ENCODE results near the gene MSRB2.
"Not testable (repeated sequence)": the region's sequence is repeated elsewhere in the genome, so short reads cannot be mapped to it uniquely, and the experiment has no call there.

Gene MSRB2

DNA sequence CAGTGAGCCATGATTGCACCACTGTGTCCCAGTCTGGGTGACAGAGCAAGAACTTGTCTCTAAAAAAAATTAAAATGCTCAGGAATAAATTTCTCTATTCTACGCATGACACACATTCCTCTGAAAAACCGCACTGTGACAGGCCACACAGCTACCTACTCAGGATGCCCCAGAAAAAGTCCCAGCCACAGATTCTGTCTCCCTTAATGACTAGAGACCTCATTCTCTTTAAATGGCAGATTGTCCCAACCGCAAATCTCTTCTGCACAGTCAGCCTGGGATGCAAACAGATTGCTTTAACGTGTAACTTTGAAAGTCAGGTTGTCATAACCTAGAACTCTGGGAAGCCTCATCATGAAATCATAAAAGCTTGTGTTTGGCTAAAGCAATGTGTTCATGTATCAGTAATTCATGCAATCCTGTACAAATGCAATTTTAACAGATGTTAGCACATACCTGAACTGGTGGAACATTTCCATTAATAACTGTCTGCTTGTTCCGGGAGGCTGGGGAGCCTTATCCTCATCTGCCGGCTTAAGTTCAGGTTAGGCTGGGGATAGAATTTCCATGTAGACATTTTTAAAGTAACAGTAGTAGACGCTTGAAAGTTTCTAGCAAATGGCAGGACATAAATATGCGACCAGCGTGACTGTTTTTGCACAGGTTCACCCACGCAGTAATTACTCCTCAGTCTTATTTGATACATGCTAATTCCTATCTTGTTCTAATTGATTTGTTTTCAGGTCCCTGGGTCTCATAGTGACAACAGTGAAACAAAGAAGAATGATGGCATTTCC, 26.2 kb upstream of the MSRB2 start:
- in situ Hi-C loops (cut with MboI; ENCODE audit: low pct_unique_long_range_greater_than_20kb, low sequenced_read_pairs), result no loop called here

DNA sequence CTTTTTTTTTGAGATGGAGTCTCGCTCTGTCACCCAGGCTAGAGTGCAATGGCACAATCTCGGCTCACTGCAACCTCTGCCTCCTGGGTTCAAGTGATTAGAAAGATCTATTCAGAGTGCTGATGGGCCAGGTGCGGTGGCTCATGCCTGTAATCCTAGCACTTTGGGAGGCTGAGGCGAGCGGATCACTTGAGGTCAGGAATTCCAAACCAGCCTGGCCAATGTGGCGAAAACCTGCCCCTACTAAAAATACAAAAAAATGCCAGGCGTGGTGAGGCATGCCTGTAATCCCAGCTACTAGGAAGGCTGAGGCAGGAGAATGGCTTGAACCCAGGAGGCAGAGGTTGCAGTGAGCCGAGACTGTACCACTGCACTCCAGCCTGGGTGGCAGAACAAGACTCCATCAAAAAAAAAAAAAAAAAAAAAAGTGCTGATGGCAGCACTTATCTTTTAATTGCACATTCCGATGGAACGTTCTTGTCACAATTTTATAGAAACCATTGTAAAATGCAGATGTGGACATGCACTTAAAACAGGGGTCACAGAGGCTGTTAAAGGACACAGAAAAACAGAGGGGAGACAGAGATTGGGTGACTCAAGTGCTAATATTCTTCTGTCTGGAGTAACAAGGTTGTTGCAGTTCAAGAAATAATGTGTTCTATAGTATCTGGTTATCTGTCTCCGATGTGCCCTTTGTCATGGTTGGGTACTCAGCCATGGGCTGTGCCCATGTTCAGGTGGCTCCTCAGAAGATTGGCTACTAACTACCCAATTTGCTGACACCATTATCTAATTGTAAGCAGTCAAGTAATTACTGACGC, 25.1 kb upstream of the MSRB2 start:
- in situ Hi-C loops (cut with MboI; ENCODE audit: low pct_unique_long_range_greater_than_20kb, low sequenced_read_pairs); DNase-seq: not testable (repeated sequence)

More for the DNA sequence above, 26.2 kb upstream of the MSRB2 start:
- no peak for DNase-seq

DNA sequence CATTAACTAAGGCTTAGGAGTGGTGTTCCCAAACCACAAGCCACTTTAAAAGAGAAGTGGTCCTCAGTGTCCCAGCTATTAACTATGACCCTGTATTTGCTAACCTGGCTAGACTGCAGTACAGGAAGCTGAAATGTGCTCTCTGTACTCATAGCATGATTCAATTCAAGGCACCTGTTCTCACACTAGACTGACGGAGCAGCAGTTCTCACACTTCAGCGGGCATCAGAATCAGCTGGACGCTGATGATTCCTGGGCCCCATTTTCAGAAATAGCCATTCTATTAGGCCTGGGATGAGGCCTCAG, 24.5 kb upstream of the MSRB2 start:
- no peak for DNase-seq
- in situ Hi-C loops (cut with MboI; ENCODE audit: low pct_unique_long_range_greater_than_20kb, low sequenced_read_pairs), result no loop called here

DNA sequence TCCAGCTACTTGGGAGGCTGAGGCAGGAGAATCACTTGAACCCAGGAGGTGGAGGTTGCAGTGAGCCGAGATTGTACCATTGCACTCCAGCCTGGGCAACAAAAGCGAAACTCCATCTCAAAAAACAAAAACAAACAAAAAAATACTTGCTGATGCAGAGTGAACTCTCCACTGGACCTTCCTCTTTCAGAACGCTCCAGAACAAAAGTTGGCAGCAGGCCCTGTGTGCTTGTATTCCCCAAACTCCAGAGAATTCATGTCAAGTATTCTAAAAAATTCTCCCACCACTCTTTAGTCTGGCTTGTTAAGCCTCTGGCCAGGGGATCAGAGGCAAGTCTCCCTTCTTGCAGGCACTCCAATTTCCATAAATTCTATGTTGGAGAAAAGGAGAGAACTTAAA, 22.8 kb upstream of the MSRB2 start:
- in situ Hi-C loops (cut with MboI; ENCODE audit: low pct_unique_long_range_greater_than_20kb, low sequenced_read_pairs); DNase-seq: not testable (repeated sequence)

DNA sequence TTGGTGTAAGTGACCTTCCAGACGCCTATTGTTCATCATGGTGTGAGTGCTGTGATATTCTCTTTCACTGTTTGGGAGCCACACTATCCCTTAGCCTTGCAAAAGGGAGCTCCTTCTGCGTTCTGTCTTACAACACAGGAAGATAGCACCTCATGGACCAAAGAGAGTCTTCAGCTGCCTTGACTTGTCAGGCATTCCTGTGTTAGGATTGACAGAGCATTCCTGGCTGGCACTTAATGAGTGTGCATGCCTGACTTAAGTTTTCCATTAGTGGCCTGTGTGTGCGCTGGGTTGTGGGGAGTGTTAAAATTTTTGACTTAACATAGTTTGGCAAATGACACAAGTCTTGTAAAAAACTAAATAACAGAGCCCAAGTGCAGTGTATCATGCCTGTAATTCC, 21.9 kb upstream of the MSRB2 start:
- DNase-seq, result no peak
- in situ Hi-C loops (cut with MboI; ENCODE audit: low pct_unique_long_range_greater_than_20kb, low sequenced_read_pairs), result no loop called here

DNA sequence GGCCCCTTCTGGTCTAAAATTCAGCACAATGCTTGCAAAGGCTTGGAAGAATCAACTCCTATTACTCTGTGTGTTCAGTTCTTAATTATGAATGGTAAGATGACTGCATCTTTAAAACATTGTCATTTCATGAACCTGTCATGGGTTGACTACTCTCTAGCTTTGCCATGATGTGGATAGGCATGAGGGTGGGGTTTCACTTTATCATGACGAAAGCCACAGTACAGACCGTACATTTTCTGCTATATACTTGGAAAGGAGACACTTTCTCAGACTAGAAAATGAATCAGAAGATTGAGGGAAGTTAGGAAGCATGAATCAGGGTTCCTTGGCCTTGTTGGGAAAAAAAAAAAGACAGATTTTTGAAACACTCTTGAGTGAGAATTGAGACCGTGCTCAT, 19.7 kb upstream of the MSRB2 start:
- in situ Hi-C loops (cut with MboI; ENCODE audit: low pct_unique_long_range_greater_than_20kb, low sequenced_read_pairs), result no loop called here
- DNase-seq, result no peak

DNA sequence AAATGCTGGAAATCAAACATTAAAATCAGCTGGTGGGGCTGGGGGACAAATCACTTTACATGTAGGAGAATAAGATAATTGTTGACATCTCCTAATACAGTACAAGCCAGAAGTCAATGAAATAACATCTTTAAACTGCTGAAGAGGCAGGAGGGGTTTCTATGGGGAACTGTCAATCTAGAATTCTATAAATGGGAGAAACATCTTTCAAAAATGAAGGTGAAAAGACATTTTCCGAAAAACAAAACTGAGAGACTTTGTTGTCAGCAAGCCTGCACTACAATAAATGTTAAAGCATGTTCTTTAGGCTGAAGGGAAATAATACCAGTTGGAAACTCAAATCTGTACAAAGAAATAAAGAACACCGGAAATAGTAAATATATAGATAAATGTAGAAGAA, 17.3 kb upstream of the MSRB2 start:
- no peak for DNase-seq
- in situ Hi-C loops (cut with MboI; ENCODE audit: low pct_unique_long_range_greater_than_20kb, low sequenced_read_pairs), result no loop called here

DNA sequence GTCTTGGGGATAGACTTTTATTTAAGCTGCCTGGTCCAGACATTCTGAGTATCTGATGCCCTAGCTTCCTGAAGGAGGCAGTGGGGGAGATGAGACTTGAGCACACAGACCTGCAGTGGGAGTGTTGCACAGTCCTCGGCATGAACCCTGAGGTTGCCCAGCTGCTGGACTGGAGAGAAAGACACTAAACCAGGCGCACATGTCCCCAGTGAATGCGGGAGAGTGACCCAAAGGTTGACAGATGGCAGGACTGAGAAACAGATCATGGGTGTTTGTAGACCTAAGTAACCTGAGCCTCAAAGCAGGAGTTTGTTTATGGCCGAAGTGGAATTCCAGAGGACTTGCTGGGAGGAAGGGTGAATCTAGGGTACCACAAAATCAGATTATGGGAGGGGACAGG, 15.7 kb upstream of the MSRB2 start:
- in situ Hi-C loops (cut with MboI; ENCODE audit: low pct_unique_long_range_greater_than_20kb, low sequenced_read_pairs), result no loop called here
- no peak for DNase-seq

DNA sequence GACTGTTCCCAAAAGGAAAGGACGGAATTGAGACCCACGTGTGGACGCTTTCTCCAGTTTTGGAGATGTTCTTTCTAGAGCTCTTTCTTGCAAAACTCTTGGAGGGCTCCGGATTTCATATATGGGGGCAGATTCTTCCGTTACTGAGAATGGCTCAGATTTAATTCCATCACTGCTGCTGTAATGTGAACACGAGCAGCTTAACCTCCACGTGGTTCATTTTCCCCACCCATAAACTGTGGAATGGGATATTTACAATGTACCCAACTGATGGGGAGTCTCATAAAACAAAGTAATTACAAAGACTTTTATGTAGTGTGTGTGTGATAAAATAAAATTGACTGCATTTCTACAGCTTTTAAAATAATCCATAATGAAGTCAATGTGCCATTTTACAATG, 15.1 kb upstream of the MSRB2 start:
- in situ Hi-C loops (cut with MboI; ENCODE audit: low pct_unique_long_range_greater_than_20kb, low sequenced_read_pairs), result no loop called here
- no peak for DNase-seq

DNA sequence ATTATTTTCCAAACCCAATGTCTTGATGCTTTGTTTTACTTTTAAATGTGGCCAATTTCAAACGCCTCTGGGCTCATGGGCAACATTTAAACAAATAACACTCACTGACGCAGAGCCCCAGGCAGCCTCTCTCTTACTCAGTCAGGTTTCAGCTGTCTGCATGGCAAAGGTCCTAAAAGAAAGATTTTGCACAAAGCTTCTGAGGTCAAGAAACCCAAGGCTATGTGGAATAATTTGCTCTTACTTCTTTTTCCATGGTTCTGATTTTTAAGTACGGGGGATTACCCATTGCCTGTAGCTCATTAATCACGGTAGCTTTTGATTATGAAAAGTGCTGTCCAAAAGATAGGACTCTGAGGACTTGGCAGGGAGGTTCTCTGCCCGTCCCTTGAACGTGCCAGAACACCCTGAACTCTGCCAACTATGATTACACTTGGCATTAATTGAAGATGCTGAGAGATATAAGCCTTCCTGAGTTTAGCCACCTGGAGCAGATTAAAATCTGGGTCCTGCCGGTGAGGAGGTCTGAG, 14.1 kb upstream of the MSRB2 start:
- in situ Hi-C loops (cut with MboI; ENCODE audit: low pct_unique_long_range_greater_than_20kb, low sequenced_read_pairs), result no loop called here
- no peak for DNase-seq

DNA sequence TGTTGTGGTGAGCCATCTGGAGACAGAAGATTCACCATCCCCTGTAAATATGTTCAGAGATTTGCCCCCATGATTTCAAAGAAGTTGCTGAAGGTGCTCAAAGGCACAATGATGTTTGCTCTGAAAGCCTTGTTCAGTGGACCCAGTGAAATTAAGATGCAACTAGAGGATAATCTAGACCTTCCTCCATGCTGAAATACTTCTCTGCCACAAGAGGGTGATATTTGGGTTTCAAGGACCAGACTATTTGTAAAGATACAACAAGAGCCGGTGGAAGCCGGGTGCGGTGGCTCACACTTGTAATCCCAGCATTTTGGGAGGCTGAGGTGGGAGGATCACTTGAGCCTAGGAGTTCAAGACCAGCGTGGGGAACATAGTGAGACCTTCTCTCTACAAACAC, 13.5 kb upstream of the MSRB2 start:
- DNase-seq, result no peak
- in situ Hi-C loops (cut with MboI; ENCODE audit: low pct_unique_long_range_greater_than_20kb, low sequenced_read_pairs), result no loop called here

DNA sequence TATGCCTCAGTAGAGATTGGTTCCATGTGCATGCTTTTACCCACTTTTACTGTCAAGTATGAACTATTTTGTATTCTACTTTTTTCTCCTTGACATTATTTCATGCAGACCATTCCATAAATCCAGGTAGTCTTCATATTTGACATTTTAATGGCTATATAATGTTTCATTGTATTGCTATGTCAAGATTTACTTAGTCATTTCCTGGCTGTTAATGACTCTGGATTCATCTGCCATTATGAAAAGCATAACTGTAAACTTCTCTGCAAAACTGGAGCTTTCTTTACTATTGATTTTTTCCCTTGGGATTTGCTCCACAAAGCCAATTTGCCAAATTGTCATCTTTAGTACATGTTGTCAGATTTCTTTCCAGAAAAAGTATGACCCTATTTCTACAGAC, 6.8 kb upstream of the MSRB2 start:
- DNase-seq, result no peak
- in situ Hi-C loops (cut with MboI; ENCODE audit: low pct_unique_long_range_greater_than_20kb, low sequenced_read_pairs), result no loop called here

DNA sequence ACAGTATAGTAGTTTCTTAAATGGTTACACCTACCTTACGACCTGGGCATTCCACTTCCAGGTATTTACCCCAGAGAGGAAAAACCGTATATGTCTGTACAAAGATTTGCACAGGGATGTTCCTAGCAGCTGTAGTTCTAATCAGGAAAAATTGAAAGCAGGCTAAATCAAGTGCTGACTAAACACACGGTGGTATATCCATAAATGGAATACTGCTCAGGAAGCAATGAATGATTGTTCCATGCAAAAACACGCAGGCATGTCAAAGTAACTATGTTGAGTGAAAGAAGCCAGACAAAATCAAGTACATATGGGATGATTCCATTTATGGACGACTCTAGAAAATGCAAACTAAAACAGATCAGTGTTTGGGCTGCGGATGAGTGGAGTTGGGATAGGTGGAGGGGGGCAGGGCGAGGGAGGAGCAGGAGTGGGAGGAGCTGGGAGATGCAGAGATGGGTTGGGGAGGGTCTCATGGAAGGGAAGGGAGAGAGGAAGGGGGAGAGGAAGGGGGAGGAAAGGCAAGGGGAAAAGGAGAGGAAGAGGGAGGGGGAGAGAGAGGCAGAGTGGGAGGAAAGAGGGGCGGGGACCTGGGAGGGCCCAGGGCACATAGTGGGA, 484 bp upstream of the MSRB2 start:
- in situ Hi-C loops (cut with MboI; ENCODE audit: low pct_unique_long_range_greater_than_20kb, low sequenced_read_pairs), result no loop called here
- DNase-seq, result no peak

DNA sequence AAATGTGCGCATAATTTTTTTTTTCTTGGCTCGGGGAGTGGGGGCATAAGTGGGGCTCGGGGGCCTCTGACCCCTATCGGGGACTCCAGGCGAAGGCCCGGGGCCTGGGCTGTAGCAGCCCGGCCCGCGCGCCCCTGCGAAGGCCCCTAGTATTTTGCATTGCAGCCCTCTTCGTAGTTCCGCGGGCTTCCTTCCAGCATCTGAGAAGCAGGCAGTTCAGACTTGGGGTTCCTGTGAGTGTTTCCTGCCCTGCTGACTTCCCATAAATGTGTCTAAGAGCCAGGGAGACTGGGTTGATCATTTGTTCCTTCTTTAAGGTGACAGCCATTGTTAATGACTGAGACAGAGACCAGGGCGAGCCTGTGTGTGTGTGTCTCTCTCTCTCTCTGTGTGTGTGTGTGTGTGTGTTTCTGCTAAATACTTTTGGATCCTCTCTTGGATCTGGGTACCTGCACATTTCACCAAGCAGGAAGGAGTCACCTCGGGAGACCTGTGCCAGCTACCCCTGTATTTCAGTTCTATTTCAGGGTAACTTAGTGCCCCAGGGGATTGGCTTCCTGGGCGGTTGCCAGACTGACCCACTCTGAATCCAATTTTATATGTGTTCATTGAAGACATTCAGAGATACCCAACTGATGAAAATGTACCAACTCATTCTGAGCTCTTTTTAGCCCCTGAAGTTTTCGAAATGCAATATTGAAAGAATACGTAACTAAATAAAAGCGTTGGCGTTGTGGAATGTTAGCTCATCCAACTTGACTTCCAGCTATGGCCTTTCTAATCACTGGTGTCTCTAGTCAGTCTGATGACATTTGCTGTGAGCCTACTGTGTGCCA, 805 bp downstream of the MSRB2 start:
- peak; percentile 71 for DNase-seq

DNA sequence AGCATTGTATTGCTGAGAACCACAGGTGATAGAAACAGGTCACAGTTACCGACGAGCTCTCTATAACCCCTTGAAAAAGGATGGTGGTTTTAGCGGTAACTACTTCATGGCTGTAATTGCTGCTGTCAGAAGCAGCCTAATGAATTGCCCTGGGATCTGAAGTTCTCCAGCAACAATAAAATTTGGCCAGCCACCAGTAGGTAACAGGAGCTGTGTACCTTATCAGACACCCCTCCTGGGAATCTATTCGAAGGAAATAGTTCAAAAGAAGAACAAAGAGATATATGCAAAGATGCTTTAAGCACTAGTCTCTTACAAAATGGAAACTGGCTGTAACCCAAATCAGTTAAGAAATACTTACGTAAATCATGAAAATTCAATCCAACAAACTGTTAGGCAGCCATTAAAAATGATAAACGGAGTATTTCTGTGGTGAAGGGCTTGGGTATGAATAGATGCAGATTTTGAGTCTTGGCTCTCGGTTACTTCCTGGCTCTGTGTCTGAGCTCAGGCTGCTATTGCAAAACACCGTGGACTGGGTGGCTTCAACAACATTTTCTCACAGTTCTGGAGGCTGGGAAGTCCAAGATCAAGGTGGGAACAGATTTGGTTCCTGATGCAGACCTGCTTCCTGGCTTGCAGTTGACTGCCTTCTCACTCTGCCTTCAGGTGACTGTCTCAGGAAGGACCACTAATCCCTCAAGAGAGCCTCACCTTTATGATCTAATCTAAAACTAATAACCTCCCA, 1.6 kb downstream of the MSRB2 start:
- DNase-seq, result no peak
- in situ Hi-C loops (cut with MboI; ENCODE audit: low pct_unique_long_range_greater_than_20kb, low sequenced_read_pairs), result no loop called here

More for the DNA sequence above, 805 bp downstream of the MSRB2 start:
- in situ Hi-C loops (cut with MboI; ENCODE audit: low pct_unique_long_range_greater_than_20kb, low sequenced_read_pairs), result no loop called here

DNA sequence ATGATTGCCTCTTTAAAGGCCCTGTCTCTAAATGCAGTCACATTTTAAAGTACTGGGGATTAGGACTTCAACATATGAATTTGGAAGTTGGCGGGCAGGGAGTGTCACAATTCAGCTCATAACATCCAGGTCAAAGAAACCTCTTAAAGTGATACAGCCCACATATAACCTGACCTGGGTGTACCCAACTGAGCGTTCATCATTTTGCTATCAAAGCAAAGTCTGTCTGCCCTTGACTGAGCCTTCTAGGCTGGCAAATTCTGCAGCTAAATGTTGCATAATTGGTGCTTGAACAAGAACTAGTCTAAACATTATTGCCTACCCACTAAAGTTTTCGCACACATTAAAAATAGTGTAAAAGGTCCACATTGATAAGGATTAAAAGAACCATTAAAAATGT, 3.7 kb downstream of the MSRB2 start:
- no peak for DNase-seq
- in situ Hi-C loops (cut with MboI; ENCODE audit: low pct_unique_long_range_greater_than_20kb, low sequenced_read_pairs), result no loop called here

DNA sequence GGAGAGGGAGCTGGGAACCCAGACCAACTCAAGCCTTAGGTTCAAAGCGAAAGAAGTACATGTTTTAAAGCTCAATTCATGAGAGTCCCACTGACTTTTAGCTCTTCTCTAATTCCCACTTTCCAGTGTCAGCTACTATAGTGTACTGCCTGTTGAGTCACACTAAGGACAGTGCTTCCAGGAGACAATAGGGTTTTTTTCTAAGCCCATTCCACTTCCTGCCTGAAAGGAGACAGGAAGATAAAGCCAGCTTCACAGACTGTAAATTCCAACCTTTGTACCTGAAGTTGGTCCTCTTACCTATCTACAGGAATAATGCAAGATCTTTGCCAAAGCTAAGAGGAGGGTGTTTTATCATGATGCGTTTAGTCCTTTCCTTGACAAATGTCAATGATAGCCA, 4.4 kb downstream of the MSRB2 start:
- DNase-seq, result no peak
- in situ Hi-C loops (cut with MboI; ENCODE audit: low pct_unique_long_range_greater_than_20kb, low sequenced_read_pairs), result no loop called here

DNA sequence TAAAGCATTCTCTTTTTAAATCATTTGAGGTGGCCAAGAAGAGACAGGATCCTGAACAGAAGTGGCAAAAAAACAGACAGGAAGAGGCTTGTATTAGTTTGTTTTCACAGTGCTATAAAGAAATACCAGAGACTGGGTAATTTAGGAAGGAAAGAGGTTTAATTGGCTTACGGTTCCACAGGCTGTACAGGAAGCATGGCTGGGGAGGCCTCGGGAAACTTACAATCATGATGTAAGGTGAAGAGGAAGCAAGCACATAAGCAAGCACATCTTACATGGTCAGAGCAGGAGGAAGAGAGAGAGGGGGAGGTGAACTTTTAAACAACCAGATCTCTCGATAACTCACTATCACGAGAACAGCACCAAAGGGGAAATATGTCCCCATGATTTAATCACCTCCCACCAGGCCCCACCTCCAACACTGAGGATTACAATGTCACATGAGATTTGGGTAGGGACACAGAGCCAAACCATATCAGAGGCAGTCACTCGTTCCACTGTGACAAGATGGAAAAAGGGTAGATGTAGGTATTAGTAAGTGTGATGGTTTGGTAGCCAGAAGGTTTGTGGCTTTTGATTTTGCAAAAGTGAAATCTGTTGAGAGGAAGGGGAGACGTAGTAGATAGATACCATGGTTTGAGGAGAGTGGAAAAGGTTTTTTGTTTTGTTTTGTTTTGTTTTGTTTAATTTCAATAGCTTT, 5.1 kb downstream of the MSRB2 start:
- DNase-seq, result peak; percentile 60
- in situ Hi-C loops (cut with MboI; ENCODE audit: low pct_unique_long_range_greater_than_20kb, low sequenced_read_pairs), result no loop called here

Measured in KBM-7 (cell line).